Nephron progenitor cell (in vitro differentiated cells): Measurements from ENCODE around the gene ZKSCAN1.
"Not testable (repeated sequence)": the region's sequence is repeated elsewhere in the genome, so short reads cannot be mapped to it uniquely, and the experiment has no call there.

Experiments used
- DNase-seq: peaks from one replicate; pipeline ENCODE4 v3.0.0; 2021
- H3K27ac Mint-ChIP-seq: 2 replicates; pipeline ENCODE4 v1.8.0; 2021; ENCODE audit warnings: mild to moderate bottlenecking, moderate library complexity, mixed read lengths
- H3K27me3 Mint-ChIP-seq: 2 replicates; pipeline ENCODE4 v1.8.0; 2021; ENCODE audit warnings: mild to moderate bottlenecking, low read depth, mixed read lengths; ENCODE audit not compliant: poor library complexity
- H3K36me3 Mint-ChIP-seq: 2 replicates; pipeline ENCODE4 v1.8.0; 2021; ENCODE audit warnings: low read depth, mixed read lengths
- H3K4me1 Mint-ChIP-seq: 2 replicates; pipeline ENCODE4 v1.8.0; 2021; ENCODE audit warnings: mixed read lengths
- H3K4me3 Mint-ChIP-seq: 2 replicates; pipeline ENCODE4 v1.8.0; 2021; ENCODE audit warnings: mild to moderate bottlenecking, moderate library complexity, mixed read lengths
- H3K9me3 Mint-ChIP-seq: 2 replicates; pipeline ENCODE4 v1.8.0; 2021; ENCODE audit warnings: mild to moderate bottlenecking, moderate library complexity, mixed read lengths
- TF ChIP-seq, protein P1 (sequence below): fragments of 200-600 bp; sonication (generic); IDR thresholded peaks from 2 replicates; pipeline ENCODE4 v1.5.0; 2021; ENCODE audit warnings: antibody characterized with exemption

ZKSCAN1 gene

GRCh38 chr7:100010901-100011300 lies 4.5 kb upstream of the ZKSCAN1 start:
- Mint-ChIP-seq H3K36me3 (no peaks in the 10 kb centered on the region), H3K27ac (no peak overlapping the region), H3K27me3 (peaks cover 35% of the 10 kb centered on the region), H3K4me3 (no peak overlapping the region), H3K4me1 (peaks cover 13% of the 10 kb centered on the region), H3K9me3 (no peaks in the 10 kb centered on the region)
- TF ChIP-seq, protein P1, sequence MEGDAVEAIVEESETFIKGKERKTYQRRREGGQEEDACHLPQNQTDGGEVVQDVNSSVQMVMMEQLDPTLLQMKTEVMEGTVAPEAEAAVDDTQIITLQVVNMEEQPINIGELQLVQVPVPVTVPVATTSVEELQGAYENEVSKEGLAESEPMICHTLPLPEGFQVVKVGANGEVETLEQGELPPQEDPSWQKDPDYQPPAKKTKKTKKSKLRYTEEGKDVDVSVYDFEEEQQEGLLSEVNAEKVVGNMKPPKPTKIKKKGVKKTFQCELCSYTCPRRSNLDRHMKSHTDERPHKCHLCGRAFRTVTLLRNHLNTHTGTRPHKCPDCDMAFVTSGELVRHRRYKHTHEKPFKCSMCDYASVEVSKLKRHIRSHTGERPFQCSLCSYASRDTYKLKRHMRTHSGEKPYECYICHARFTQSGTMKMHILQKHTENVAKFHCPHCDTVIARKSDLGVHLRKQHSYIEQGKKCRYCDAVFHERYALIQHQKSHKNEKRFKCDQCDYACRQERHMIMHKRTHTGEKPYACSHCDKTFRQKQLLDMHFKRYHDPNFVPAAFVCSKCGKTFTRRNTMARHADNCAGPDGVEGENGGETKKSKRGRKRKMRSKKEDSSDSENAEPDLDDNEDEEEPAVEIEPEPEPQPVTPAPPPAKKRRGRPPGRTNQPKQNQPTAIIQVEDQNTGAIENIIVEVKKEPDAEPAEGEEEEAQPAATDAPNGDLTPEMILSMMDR, result no peak
- no peak for DNase-seq

DNA sequence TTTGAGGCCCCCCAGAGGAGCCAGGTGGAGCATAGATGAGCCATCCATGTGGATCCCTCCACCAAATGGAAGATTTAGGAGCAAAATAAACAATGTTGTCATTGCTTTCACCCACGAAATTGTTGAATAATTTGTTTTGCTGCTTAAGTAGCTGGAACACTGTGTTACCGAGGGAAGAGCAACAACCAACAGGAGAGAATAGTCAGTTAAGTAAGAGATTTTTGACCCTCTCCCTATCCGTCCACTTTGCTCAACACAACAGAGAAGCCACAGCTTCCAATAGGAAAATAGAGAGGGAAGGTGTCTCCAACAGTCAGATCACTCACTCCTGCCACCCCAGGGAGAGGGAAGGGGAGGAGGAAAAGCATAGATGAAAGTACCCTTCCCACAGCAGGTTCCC lies 3.9 kb upstream of the ZKSCAN1 start:
- no peak for DNase-seq
- TF ChIP-seq, protein P1, result no peak
- H3K9me3 Mint-ChIP-seq, result no peaks in the 10 kb centered on the region
- H3K27ac Mint-ChIP-seq, result no peak overlapping the region
- H3K4me1 Mint-ChIP-seq, result peaks cover 19% of the 10 kb centered on the region
- no peaks in the 10 kb centered on the region for H3K36me3 Mint-ChIP-seq
- peaks cover 35% of the 10 kb centered on the region for H3K27me3 Mint-ChIP-seq
- H3K4me3 Mint-ChIP-seq, result no peak overlapping the region

GRCh38 chr7:100012385-100013327 lies 2.7 kb upstream of the ZKSCAN1 start:
- H3K4me3 Mint-ChIP-seq, H3K27ac Mint-ChIP-seq, H3K36me3 Mint-ChIP-seq, DNase-seq, H3K9me3 Mint-ChIP-seq: not testable (repeated sequence)
- H3K4me1 Mint-ChIP-seq, result peaks cover 19% of the 10 kb centered on the region
- peaks cover 30% of the 10 kb centered on the region for H3K27me3 Mint-ChIP-seq

- DNase-seq, result no peak
- no peak overlapping the region for H3K4me3 Mint-ChIP-seq
These were observed 2.1 kb upstream of the ZKSCAN1 start for GRCh38 chr7:100013328-100013676.

GRCh38 chr7:100016215-100016901 lies 962 bp downstream of the ZKSCAN1 start:
- Mint-ChIP-seq H3K4me3 (peak overlapping the region; percentile 95), H3K4me1 (peaks cover 19% of the 10 kb centered on the region)

More at GRCh38 chr7:100013328-100013676, 2.1 kb upstream of the ZKSCAN1 start:
- no peaks in the 10 kb centered on the region for H3K9me3 Mint-ChIP-seq
- H3K27me3 Mint-ChIP-seq, result peaks cover 30% of the 10 kb centered on the region
- TF ChIP-seq, protein P1, result no peak
- peaks cover 19% of the 10 kb centered on the region for H3K4me1 Mint-ChIP-seq
- H3K27ac Mint-ChIP-seq, result no peak overlapping the region
- peaks cover 7% of the 10 kb centered on the region for H3K36me3 Mint-ChIP-seq

GRCh38 chr7:100017300-100017699 lies 1.9 kb downstream of the ZKSCAN1 start:
- Mint-ChIP-seq H3K27ac (no peak overlapping the region), H3K9me3 (no peaks in the 10 kb centered on the region)

More at GRCh38 chr7:100016215-100016901, 962 bp downstream of the ZKSCAN1 start:
- peak overlapping the region; percentile 97 for H3K27ac Mint-ChIP-seq
- H3K27me3 Mint-ChIP-seq, result peaks cover 16% of the 10 kb centered on the region
- H3K36me3 Mint-ChIP-seq, result peaks cover 19% of the 10 kb centered on the region
- no peaks in the 10 kb centered on the region for H3K9me3 Mint-ChIP-seq
- DNase-seq, result no peak
- TF ChIP-seq, protein P1, result no peak

More at GRCh38 chr7:100017300-100017699, 1.9 kb downstream of the ZKSCAN1 start:
- peaks cover 9% of the 10 kb centered on the region for H3K27me3 Mint-ChIP-seq
- H3K4me3 Mint-ChIP-seq, result peak overlapping the region; percentile 67
- peaks cover 19% of the 10 kb centered on the region for H3K4me1 Mint-ChIP-seq
- peaks cover 25% of the 10 kb centered on the region for H3K36me3 Mint-ChIP-seq
- TF ChIP-seq, protein P1, result no peak
- no peak for DNase-seq
